Measurements from ENCODE around the gene ZNF337. TPM values are rescaled to one million over a fixed set of nuclear protein-coding genes. Genes with fewer than 3 reads are reported as not detected.

The ZNF337 gene
- total and polyA plus RNA-seq, 2 of the 13 experiments (the other 11 are each of a cell fraction or from before 2014, with no cell fraction given), result 17.0 to 19.6 TPM

- TF ChIP-seq BCL3 (CRISPR knock-in tag; IDR thresholded peaks at IDR 0.05), result 0 out of 2 replicates have a peak, but pooled peaks have one; percentile 40
- peak; percentile 95; the same call in 1 of the 2 replicates for TF ChIP-seq MTF2 (CRISPR knock-in tag; IDR thresholded peaks at IDR 0.05; ENCODE audit: borderline replicate concordance)
- peak; percentile 63 for TF ChIP-seq ZNF274 (CRISPR knock-in tag; IDR thresholded peaks at IDR 0.05)
- no peak for TF ChIP-seq CBX5 (CRISPR knock-in tag; IDR thresholded peaks at IDR 0.05; ENCODE audit: borderline replicate concordance)
- TF ChIP-seq ZBTB33 (CRISPR knock-in tag; IDR thresholded peaks at IDR 0.05), result peak; percentile 30; the same call in 1 of the 2 replicates
- TF ChIP-seq ZMYM4 (CRISPR knock-in tag; IDR thresholded peaks at IDR 0.05), result peak; percentile 47; the same call in 1 of the 2 replicates
- no peak for TF ChIP-seq GMEB1 (CRISPR knock-in tag; IDR thresholded peaks at IDR 0.05; ENCODE audit: borderline replicate concordance)
- no peak for TF ChIP-seq SALL2 (CRISPR knock-in tag; IDR thresholded peaks at IDR 0.05)
- peak; percentile 81; the same call in 1 of the 2 replicates for TF ChIP-seq ZBTB4 (CRISPR knock-in tag; IDR thresholded peaks at IDR 0.05; ENCODE audit: borderline replicate concordance)
- TF ChIP-seq ZFP36L1 (CRISPR knock-in tag; IDR thresholded peaks at IDR 0.05), result 0 out of 2 replicates have a peak, but pooled peaks have one; percentile 3
- 0 out of 2 replicates have a peak, but pooled peaks have one; percentile 96 for TF ChIP-seq NRL (CRISPR knock-in tag; IDR thresholded peaks at IDR 0.05; ENCODE audit: borderline replicate concordance)
- no peak for TF ChIP-seq ZNF556 (CRISPR knock-in tag; IDR thresholded peaks at IDR 0.05; ENCODE audit: borderline replicate concordance)
- TF ChIP-seq ZNF569 (CRISPR knock-in tag; IDR thresholded peaks at IDR 0.05; ENCODE audit: borderline replicate concordance), result no peak
- peak; percentile 92 for TF ChIP-seq ZNF563 (CRISPR knock-in tag; IDR thresholded peaks at IDR 0.05)
- TF ChIP-seq ZBTB39 (CRISPR knock-in tag; IDR thresholded peaks at IDR 0.05), result peak; percentile 83; the same call in 1 of the 2 replicates
- no peak for TF ChIP-seq ZNF282 (IDR thresholded peaks at IDR 0.05; ENCODE audit: partially characterized antibody)
- TF ChIP-seq ZNF414 (CRISPR knock-in tag; IDR thresholded peaks at IDR 0.05), result 0 out of 2 replicates have a peak, but pooled peaks have one; percentile 20
- peak; percentile 73 for TF ChIP-seq PHF20 (CRISPR knock-in tag; IDR thresholded peaks at IDR 0.05)
Measured at GRCh38 chr20:25624500-25624939, 72.1 kb downstream of the ZNF337 start (continued).
